Measurements from ENCODE around the gene UBL4A.

UBL4A gene

GRCh38 chrX:154487518-154488290 is 1.3 kb upstream of the UBL4A start:
- DNase-seq (ENCODE audit: low read depth), result no peak
- no peak for TF ChIP-seq CTCF (conservative IDR thresholded peaks at IDR 0.05; ENCODE audit: low read depth, low read length)

GRCh38 chrX:154486052-154486395 is 391 bp downstream of the UBL4A start:
- H3K4me3 ChIP-seq (ENCODE audit: low read depth, low read length), result peak overlapping the region; percentile 61
- TF ChIP-seq CTCF (conservative IDR thresholded peaks at IDR 0.05; ENCODE audit: low read depth, low read length), result no peak
- DNase-seq (ENCODE audit: low read depth), result no peak

More at GRCh38 chrX:154487518-154488290, 1.3 kb upstream of the UBL4A start:
- no peak overlapping the region for H3K4me3 ChIP-seq (ENCODE audit: low read depth, low read length)

- TF ChIP-seq CTCF (conservative IDR thresholded peaks at IDR 0.05; ENCODE audit: low read depth, low read length), result no peak
- DNase-seq (ENCODE audit: low read depth), result no peak
Observed at GRCh38 chrX:154485150-154486051, 1.0 kb downstream of the UBL4A start.

GRCh38 chrX:154484255-154485149 is 1.9 kb downstream of the UBL4A start:
- no peak overlapping the region for H3K4me3 ChIP-seq (ENCODE audit: low read depth, low read length)
- no peak for TF ChIP-seq CTCF (conservative IDR thresholded peaks at IDR 0.05; ENCODE audit: low read depth, low read length)
- no peak for DNase-seq (ENCODE audit: low read depth)

More at GRCh38 chrX:154485150-154486051, 1.0 kb downstream of the UBL4A start:
- H3K4me3 ChIP-seq (ENCODE audit: low read depth, low read length), result peak overlapping the region; percentile 61

DNA sequence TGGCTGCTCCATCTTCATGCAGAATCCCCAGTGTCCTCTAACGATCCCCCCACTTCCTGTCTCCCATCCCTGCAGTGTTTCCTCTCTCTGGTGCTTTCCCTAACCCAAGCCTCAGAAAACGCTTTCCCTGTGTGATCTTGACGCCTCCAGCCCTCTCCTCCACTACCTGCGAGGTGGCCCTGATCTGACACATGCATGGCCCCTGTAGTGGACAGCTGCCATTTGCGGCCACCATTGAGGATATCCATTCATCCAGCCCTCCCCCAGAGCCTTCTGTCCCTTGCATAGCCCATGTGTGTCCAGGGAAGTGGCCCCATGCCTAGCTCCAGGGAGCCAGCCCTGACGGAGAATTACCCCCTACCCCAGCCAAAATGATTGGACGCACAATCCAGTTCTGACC is 3.1 kb downstream of the UBL4A start:
- no peak for DNase-seq (ENCODE audit: low read depth)
- no peak overlapping the region for H3K4me3 ChIP-seq (ENCODE audit: low read depth, low read length)
- no peak for TF ChIP-seq CTCF (conservative IDR thresholded peaks at IDR 0.05; ENCODE audit: low read depth, low read length)

GRCh38 chrX:154482786-154483185 is 3.6 kb downstream of the UBL4A start:
- DNase-seq (ENCODE audit: low read depth), result no peak
- no peak for TF ChIP-seq CTCF (conservative IDR thresholded peaks at IDR 0.05; ENCODE audit: low read depth, low read length)
- H3K4me3 ChIP-seq (ENCODE audit: low read depth, low read length), result no peak overlapping the region
